HepG2 (cell line): Measurements from ENCODE around the gene GPR137. TPM values are rescaled to one million over a fixed set of nuclear protein-coding genes. Genes with fewer than 3 reads are reported as not detected.

Experiments used
- DR1 ChIP-seq: sonication (generic); formaldehyde crosslinking; IDR thresholded peaks from 2 replicates; pipeline ENCODE4 v1.8.0; 2021; ENCODE audit warnings: mild to moderate bottlenecking, missing genetic modification reagents, inconsistent platforms
- EP300 ChIP-seq, 3 experiments: sonication (generic) in 1 of 3; formaldehyde crosslinking in 1 of 3; IDR thresholded peaks; 2 replicates each; pipeline versions ENCODE4 v1.5.1 to v1.6.1; 2011 to 2020; ENCODE audit warnings: low read depth in 2 of 3, low read length in 2 of 3, borderline replicate concordance in 1 of 3, improper control_type of control experiment in 1 of 3, mild to moderate bottlenecking in 1 of 3, missing genetic modification reagents in 1 of 3, moderate library complexity in 1 of 3
- HHEX ChIP-seq: IDR thresholded peaks from 2 replicates; pipeline ENCODE4 v1.6.1; 2016; ENCODE audit warnings: control low read depth
- MIXL1 ChIP-seq: IDR thresholded peaks from 2 replicates; pipeline ENCODE4 v1.6.1; 2016
- NCOA1 ChIP-seq: sonication (generic); formaldehyde crosslinking; IDR thresholded peaks from 2 replicates; pipeline ENCODE4 v1.9.0; 2021; ENCODE audit warnings: missing genetic modification reagents
- PHF8 ChIP-seq: sonication (generic); formaldehyde crosslinking; IDR thresholded peaks from 2 replicates; pipeline ENCODE4 v1.5.0; 2020; ENCODE audit warnings: missing genetic modification reagents
- RBFOX2 ChIP-seq: fragments of 200-400 bp; formaldehyde crosslinking; IDR thresholded peaks from 2 replicates; pipeline ENCODE4 v1.6.1; 2017; ENCODE audit warnings: low read depth, mild to moderate bottlenecking, low read length
- SKI ChIP-seq: fragments of 450-650 bp; IDR thresholded peaks from one replicate; pipeline ENCODE4 v1.6.1; 2018; ENCODE audit warnings: mild to moderate bottlenecking; ENCODE audit not compliant: partially characterized antibody
- SMYD3 ChIP-seq: sonication (generic); formaldehyde crosslinking; IDR thresholded peaks from 2 replicates; pipeline ENCODE4 v1.8.1; 2023; ENCODE audit warnings: mild to moderate bottlenecking, missing genetic modification reagents
- ZNF24 ChIP-seq: fragments of 450-650 bp; IDR thresholded peaks from 2 replicates; pipeline ENCODE4 v1.6.1; 2017; ENCODE audit warnings: antibody characterized with exemption, mild to moderate bottlenecking
- ZNF33A ChIP-seq: sonication (generic); formaldehyde crosslinking; IDR thresholded peaks from 2 replicates; pipeline ENCODE4 v1.5.1; 2020; ENCODE audit warnings: missing genetic modification reagents, mild to moderate bottlenecking, moderate library complexity, borderline replicate concordance
- ZNF350 ChIP-seq: sonication (generic); formaldehyde crosslinking; IDR thresholded peaks from 2 replicates; pipeline ENCODE4 v1.4.0; 2020; ENCODE audit warnings: mild to moderate bottlenecking, low read depth, missing genetic modification reagents, borderline replicate concordance
- ZNF607 ChIP-seq: sonication (generic); formaldehyde crosslinking; IDR thresholded peaks from 2 replicates; pipeline ENCODE4 v1.5.1; 2020; ENCODE audit warnings: missing genetic modification reagents, mild to moderate bottlenecking, borderline replicate concordance
- ZNF768 ChIP-seq: sonication (generic); formaldehyde crosslinking; IDR thresholded peaks from 2 replicates; pipeline ENCODE4 v1.4.0; 2020; ENCODE audit warnings: missing genetic modification reagents
- ZNF772 ChIP-seq: sonication (generic); formaldehyde crosslinking; IDR thresholded peaks from 2 replicates; pipeline ENCODE4 v1.5.0; 2020; ENCODE audit warnings: mild to moderate bottlenecking, missing genetic modification reagents
- ZNF777 ChIP-seq: sonication (generic); formaldehyde crosslinking; IDR thresholded peaks from 2 replicates; pipeline ENCODE4 v1.4.0; 2020; ENCODE audit warnings: missing genetic modification reagents
- polyA plus RNA-seq, 8 experiments: library from polyadenylated mRNA; depleted of rRNA in 3 of 8; stranded (reverse) in 7 of 8; unstranded in 1 of 8; fragments of >200 nt; fragmentation: Illumina TruSeq in 4 of 8; extraction: Trizol in 4 of 8; gene quantifications; 2 replicates each; pipeline versions ENCODE4 v1.2.1 to v1.2.3, GENCODE V29; 2011 to 2016; ENCODE audit warnings: low read depth in 4 of 8, missing spikeins in 1 of 8, mixed read lengths in 1 of 8; ENCODE audit not compliant: insufficient read depth in 1 of 8
- total RNA-seq, 5 experiments: library from RNA; depleted of rRNA; stranded (reverse); fragments of >200 nt; fragmentation: Illumina TruSeq; extraction: Trizol; gene quantifications; 2 replicates each; pipeline ENCODE4 v1.2.3, GENCODE V29; 2016; ENCODE audit warnings: low read depth in 1 of 5
- TF ChIP-seq, protein P1 (sequence below), 2 experiments: sonication (generic) in 1 of 2; formaldehyde crosslinking in 1 of 2; IDR thresholded peaks; 2 replicates each; pipeline versions ENCODE4 v1.6.1 to v1.9.0; 2014 to 2022; ENCODE audit warnings: antibody characterized with exemption in 1 of 2, borderline replicate concordance in 1 of 2, inconsistent platforms in 1 of 2, low read depth in 1 of 2, missing genetic modification reagents in 1 of 2
- TF ChIP-seq, protein P2 (sequence below): sonication (generic); formaldehyde crosslinking; IDR thresholded peaks from 2 replicates; pipeline ENCODE4 v1.4.0; 2020; ENCODE audit warnings: mild to moderate bottlenecking, missing genetic modification reagents
- TF ChIP-seq, protein P3 (sequence below): IDR thresholded peaks from 2 replicates; pipeline ENCODE4 v1.6.1; 2012; ENCODE audit warnings: inconsistent platforms

Gene GPR137
- total and polyA plus RNA-seq, 2 of the 13 experiments (the other 11 are each of a cell fraction or from before 2014, with no cell fraction given), result 8.5 to 13.2 TPM

GRCh38 chr11:64317325-64317960, 31.8 kb downstream of the GPR137 start, which contains the start of gene TRMT112 (continued):
- TF ChIP-seq, protein P1, sequence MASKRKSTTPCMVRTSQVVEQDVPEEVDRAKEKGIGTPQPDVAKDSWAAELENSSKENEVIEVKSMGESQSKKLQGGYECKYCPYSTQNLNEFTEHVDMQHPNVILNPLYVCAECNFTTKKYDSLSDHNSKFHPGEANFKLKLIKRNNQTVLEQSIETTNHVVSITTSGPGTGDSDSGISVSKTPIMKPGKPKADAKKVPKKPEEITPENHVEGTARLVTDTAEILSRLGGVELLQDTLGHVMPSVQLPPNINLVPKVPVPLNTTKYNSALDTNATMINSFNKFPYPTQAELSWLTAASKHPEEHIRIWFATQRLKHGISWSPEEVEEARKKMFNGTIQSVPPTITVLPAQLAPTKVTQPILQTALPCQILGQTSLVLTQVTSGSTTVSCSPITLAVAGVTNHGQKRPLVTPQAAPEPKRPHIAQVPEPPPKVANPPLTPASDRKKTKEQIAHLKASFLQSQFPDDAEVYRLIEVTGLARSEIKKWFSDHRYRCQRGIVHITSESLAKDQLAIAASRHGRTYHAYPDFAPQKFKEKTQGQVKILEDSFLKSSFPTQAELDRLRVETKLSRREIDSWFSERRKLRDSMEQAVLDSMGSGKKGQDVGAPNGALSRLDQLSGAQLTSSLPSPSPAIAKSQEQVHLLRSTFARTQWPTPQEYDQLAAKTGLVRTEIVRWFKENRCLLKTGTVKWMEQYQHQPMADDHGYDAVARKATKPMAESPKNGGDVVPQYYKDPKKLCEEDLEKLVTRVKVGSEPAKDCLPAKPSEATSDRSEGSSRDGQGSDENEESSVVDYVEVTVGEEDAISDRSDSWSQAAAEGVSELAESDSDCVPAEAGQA (IDR thresholded peaks at IDR 0.05; ENCODE audit: low read depth), result peak; percentile 58
- TF ChIP-seq, protein P1 (CRISPR knock-in tag; IDR thresholded peaks at IDR 0.05; ENCODE audit: borderline replicate concordance), result no peak
- TF ChIP-seq ZNF24 (no peak), ZNF607 (CRISPR knock-in tag) (peak; percentile 43; the same call in 1 of the 2 replicates), RBFOX2 (peak; percentile 84), SMYD3 (no peak), ZNF772 (CRISPR knock-in tag) (no peak; the same call in 1 of the 2 replicates), ZNF33A (no peak), DR1 (CRISPR knock-in tag) (peak; percentile 46; the same call in 1 of the 2 replicates), EP300 (IDR thresholded peaks at IDR 0.05; ENCODE audit: low read depth in 2 of 2, low read length in 2 of 2) (0 out of 4 replicates have a peak, but pooled peaks have one; percentile 5 to 15), EP300 (CRISPR knock-in tag; IDR thresholded peaks at IDR 0.05; ENCODE audit: borderline replicate concordance) (no peak), NCOA1 (no peak; the same call in 1 of the 2 replicates), PHF8 (peak; percentile 64), ZNF777 (CRISPR knock-in tag) (peak; percentile 10; the same call in 1 of the 2 replicates), ZNF768 (CRISPR knock-in tag) (peak; percentile 52; the same call in 1 of the 2 replicates), HHEX (CRISPR knock-in tag) (no peak), MIXL1 (CRISPR knock-in tag) (no peak), SKI (no peak), ZNF350 (CRISPR knock-in tag) (peak; percentile 71; the same call in 1 of the 2 replicates)
- TF ChIP-seq, protein P2, sequence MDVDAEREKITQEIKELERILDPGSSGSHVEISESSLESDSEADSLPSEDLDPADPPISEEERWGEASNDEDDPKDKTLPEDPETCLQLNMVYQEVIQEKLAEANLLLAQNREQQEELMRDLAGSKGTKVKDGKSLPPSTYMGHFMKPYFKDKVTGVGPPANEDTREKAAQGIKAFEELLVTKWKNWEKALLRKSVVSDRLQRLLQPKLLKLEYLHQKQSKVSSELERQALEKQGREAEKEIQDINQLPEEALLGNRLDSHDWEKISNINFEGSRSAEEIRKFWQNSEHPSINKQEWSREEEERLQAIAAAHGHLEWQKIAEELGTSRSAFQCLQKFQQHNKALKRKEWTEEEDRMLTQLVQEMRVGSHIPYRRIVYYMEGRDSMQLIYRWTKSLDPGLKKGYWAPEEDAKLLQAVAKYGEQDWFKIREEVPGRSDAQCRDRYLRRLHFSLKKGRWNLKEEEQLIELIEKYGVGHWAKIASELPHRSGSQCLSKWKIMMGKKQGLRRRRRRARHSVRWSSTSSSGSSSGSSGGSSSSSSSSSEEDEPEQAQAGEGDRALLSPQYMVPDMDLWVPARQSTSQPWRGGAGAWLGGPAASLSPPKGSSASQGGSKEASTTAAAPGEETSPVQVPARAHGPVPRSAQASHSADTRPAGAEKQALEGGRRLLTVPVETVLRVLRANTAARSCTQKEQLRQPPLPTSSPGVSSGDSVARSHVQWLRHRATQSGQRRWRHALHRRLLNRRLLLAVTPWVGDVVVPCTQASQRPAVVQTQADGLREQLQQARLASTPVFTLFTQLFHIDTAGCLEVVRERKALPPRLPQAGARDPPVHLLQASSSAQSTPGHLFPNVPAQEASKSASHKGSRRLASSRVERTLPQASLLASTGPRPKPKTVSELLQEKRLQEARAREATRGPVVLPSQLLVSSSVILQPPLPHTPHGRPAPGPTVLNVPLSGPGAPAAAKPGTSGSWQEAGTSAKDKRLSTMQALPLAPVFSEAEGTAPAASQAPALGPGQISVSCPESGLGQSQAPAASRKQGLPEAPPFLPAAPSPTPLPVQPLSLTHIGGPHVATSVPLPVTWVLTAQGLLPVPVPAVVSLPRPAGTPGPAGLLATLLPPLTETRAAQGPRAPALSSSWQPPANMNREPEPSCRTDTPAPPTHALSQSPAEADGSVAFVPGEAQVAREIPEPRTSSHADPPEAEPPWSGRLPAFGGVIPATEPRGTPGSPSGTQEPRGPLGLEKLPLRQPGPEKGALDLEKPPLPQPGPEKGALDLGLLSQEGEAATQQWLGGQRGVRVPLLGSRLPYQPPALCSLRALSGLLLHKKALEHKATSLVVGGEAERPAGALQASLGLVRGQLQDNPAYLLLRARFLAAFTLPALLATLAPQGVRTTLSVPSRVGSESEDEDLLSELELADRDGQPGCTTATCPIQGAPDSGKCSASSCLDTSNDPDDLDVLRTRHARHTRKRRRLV (CRISPR knock-in tag), result peak; percentile 100
- TF ChIP-seq, protein P3, sequence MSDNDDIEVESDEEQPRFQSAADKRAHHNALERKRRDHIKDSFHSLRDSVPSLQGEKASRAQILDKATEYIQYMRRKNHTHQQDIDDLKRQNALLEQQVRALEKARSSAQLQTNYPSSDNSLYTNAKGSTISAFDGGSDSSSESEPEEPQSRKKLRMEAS, result peak; percentile 56
